Pulmonary artery endothelial cell (primary cell): ENCODE measurements around the gene TMEM178B. TPM values are rescaled to one million over a fixed set of nuclear protein-coding genes. Genes with fewer than 3 reads are reported as not detected.

Experiments used
- DNase-seq: peaks from one replicate; pipeline ENCODE4 v3.0.0-alpha.2; 2011; ENCODE audit warnings: low read depth, low spot score
- total RNA-seq: library from RNA; depleted of rRNA; stranded (reverse); fragments of >200 nt; gene quantifications from 2 replicates; pipeline ENCODE4 v1.2.3, GENCODE V29; 2014

Gene TMEM178B
- total RNA-seq, 1 donor from 2014 or later = not detected

DNA sequence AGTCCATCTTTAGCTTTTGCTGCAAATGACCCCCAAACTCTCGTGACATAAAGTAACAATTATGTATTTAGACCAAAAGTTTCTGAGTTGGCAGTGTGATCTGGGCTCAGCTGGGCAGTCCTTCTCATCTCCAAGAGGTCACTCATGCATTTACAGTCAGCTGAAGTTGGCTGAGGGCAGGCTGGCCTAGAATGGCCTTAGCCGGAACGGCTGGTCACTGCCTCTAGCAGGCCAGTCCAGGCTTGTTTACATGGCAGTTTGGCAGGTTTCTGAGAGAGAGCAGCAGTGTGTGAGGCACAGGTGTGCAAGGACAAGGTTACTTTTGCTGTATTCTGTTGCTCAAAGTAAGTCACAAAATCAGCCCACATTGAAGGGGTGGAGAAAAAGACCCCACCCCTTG lies 277.3 kb downstream of the TMEM178B start:
- DNase-seq = no peak

DNA sequence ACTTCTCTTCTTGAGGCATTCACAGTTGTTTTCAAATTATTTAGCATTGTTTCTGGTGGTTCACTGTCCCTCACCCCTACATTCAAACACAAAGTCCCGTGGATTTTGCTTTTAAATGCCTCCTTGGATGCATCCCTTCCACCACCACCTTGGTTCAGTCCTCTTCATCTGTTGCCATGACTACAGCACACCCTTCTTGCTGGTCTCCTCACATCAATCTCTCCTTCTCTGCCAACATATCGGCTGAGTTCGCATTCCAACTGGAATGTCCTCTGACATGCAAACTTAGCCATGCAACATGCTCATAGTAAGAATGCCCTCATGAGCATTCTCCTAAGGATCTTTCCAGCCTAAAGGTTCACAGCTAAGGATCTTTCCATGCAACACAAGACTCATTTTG lies 279.1 kb downstream of the TMEM178B start:
- no peak for DNase-seq

DNA sequence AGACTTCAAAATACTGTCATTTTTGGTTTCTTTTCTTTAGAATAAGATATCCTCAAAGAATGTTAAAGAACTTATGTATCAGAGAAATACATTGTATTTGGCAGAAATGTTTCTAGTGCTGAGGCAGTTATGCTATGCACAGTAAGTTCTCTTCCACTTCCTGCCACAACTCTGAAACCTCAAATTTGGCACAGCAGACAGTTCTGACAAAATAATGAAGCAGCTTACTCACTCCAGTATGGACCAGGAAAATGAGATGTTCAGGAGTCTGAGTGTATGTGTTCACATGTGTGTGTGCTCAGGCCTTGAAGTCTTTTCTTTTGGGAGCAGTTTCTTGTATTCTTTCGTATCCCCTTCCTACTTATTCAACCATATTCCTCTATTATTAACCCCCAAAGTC lies 280.4 kb downstream of the TMEM178B start:
- DNase-seq = no peak

DNA sequence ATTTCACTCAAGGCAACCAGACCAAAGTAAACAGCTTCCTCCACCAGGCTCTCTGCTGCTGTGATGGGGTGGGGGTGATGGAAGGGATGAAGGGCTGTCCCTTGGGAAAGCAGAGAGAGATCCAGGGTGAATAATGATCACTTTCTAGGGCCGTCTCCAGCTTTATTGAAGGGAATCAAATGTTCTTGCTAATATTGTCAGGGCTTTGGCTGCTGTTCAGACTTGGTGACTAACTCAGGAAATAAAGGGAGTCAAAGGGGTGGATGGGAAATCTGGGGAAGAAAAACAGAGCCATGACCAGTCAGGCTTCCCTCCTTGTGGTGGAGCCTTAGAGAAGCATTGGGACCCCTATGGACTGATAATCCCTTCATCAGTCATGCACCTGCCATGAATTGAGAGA lies 281.2 kb downstream of the TMEM178B start:
- DNase-seq = no peak

DNA sequence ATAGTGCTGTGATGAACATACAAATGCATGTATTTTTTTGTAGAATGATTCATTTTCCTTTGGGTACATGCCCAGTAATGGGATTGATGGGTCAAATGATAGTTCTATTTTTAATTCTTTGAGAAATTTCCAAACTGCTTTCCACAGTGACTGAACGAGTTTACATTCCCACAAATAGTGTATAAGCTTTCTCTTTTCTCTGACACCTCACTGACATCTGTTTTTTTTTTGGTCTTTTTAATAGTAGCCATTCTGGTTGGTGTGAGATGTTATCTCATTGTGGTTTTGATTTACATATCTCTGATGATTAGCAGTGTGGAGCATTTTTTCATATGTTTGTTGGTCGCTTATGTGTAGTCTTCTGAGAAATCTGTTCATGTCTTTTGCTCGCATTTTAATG lies 282.3 kb downstream of the TMEM178B start:
- DNase-seq = no peak

DNA sequence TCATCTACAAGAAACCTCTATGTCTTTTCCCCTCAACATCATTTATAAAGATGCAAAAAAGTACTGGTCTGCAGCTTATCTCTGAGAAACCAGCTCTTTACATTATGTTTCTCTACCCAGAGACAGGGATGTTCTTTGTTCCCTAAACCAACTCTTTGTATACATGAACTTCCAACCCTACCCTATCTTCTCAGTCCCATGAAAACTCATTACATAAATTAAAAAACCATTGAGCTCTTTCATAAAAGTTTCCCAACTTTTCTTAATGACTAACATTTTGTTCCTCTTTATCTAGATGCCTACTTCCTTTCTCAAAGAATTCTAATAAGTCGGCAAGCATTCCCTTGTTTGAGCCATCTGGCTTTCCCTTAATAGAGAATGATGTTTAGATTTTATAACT lies 284.5 kb downstream of the TMEM178B start:
- no peak for DNase-seq

DNA sequence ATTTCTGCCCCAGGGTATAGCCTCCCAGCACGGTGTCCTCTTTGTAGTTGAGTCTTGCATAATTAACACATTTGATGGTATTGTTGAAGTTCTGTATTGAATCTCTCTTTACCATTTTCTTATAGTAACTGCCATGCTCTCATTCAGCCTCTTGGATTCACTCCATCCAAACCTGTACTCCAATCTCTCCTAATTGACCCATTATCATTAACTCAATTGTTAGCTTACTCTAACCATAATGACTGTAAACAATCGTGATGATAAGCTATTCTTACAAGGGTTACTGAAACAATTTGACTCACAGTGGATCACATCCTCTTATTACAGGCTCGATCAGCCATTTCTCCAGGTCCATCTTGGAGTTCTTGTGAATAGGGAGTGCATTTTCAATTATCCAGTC lies 285.4 kb downstream of the TMEM178B start:
- DNase-seq = no peak

DNA sequence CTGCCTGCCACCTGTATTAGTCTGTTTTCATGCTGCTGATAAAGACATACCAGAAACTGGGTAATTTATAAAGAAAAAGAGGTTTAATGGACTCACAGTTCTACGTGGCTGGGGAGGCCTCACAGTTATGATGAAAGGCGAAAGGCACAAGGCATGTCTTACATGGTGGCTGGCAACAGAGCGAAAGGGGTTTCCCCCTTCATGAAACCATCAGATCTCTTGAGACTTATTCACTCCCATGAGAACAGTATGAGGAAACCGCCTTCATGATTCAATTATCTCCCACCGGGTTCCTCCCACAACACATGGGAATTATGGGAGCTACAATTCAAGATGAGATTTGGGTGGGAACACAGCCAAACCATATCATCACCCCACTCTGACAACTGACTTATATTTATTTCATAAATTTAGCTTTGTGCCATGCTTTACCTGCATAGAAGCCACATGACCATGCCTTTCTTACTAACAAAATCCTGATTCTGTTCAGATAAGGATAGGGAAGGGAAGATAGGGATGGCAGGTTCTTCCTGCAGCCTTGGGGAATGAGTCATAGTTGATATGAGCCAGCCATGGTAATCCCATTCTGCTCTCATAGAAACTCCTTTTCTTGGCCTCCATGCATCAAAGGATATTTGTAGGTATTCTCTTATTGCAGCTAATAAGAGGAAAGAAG lies 286.0 kb downstream of the TMEM178B start:
- no peak for DNase-seq

DNA sequence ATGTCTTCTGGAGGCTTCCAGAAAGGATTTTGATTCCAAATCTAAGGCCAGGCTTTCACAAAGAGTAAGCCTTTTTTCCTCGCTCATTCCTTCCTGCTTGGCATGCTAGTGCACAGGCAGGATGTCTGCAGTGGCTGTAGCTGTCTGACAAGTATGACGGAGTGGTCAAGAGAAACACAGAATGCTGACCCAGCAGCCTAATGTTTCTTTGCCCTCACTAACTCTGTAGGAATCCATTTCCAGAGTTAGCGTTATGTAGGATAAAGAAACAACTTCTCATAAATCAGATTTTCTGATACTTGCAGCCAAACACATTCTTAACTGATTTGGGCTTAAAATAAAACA lies 286.5 kb downstream of the TMEM178B start:
- DNase-seq = no peak

DNA sequence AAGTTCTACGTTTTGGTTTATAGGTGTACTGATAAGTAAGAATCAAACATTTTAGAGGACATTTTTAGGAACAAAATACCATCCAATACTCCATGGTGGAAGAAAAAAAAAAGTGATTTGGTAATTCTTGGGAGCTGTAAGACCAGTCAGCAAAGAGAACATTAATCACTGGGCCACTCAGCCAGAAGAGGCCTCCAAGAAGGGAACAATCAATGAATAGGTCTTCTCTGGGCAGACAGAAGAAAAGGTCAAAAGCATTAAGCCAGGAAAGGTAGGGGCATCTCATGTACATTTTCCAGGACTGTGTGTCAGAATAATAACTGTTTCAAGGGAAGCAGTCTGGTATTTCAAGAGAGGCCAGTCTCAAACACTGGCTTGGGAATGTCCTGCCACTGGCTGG lies 286.9 kb downstream of the TMEM178B start:
- no peak for DNase-seq

DNA sequence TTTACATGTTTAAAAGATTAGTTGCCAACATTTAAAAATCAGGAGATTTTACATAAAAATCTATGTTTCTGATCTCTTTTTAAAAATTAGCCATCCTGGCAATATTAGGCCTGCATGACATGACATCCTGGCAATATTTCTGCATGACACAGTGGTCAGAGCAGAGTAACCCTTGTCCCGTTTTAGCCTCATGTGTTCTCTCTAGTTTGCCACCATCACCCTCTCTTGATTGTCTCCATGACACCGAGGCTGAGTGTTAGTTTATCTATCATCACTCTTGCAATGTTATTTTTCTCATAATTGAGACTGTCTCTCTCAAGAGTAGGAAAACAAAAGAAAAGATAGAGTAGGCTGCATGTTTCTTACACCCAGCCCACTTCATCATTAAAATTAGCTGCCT lies 287.6 kb downstream of the TMEM178B start:
- DNase-seq = no peak

DNA sequence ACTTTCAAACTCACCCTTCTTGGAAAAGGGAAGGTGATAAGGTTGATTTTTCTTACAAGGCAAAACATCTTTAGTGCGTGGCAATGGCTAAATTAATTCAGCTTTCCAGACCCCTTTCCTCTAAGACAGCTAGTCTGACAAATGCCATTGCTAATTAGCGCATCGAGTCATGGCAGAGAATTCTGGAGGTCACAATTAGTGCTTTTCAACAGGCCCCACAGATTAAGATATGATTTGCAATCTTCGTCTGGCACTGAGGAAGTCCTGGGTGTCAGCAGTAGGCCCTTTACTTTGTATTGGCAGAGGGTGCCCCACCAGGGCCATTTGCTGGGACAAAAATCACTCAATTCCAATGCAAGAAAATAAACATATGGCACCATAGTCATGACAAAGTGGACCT lies 288.1 kb downstream of the TMEM178B start:
- DNase-seq = no peak

DNA sequence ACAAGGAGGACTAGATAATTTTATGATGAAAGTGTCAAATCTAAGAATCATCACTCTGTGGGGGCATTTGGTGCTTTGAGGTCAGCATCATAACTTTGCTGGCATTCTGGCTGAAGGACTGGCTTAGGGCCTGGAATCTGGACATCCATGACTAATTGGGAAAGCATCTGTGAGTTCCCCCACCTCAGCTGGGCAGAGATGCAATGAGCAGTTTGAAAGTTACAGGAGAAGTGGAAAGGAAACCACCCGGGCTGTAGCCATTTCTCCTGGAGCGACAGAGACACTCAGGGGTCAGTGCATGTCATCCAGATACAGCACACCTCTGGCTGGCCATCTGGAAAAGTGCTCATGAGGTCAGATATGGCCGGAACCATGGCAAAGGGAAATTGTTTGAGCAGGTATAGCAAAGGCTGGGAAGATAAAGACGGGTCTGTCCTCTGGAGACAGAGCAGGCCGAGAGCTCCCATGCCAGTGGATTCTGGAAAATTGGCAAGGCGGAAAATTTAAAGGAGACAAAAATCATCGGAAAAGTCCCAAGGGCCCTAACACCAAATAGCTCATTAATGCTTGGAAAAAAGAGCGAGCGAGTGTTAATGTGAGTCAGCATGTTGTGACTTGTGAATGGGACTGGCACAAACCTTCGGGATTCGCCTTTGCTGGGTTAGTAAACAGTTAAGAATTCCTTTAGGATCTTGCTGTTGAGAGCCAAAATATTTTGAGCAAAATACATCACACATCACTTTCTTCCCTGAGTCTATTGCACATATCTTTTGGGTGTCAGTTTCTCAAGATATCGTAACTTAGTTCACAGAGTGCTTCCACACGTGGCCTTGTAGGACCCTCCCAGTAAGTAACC lies 288.9 kb downstream of the TMEM178B start:
- no peak for DNase-seq

DNA sequence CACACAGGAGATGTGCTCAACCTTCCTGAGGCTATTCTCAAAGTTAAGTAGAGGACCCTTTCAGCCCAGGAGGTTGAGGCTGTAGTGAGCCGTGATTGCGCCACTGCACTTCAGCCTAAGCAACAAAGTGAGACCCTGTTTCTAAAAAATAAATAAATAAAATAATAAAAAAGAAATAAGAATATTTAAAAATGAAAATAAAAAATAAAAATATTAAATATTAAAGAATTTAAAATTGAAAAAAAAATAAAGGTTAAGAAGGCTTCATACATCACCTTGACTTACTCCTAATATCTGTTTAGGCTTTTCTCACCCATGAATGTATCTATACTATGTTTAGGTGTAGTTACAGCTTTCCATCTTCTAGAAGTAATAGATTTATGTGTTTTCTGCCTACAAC lies 289.9 kb downstream of the TMEM178B start:
- no peak for DNase-seq

DNA sequence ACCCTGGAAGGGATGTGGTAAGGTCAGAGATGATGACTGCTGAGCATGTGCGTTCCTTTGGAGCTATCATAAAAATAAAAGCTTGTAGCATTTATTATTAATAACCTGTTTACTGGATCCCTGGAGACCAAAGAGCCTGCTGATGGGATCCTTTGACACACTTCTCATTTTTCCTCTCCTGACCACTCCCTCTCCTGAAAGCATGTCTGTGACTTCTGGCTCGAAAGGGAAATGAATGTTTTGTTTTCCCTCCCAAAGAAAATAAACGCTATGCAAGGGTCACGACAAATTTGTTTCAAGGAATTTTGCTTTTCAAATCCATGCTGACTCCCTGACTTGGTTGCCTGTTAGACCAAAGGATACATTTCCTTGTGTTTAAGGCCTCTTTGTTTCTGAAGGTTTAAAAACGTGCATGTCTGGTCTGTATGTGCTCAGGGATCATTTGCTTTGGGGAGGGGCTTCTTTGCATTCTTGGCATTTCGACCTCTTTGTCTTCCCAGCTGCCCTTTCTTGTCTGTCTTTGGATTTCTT lies 292.3 kb downstream of the TMEM178B start:
- no peak for DNase-seq

DNA sequence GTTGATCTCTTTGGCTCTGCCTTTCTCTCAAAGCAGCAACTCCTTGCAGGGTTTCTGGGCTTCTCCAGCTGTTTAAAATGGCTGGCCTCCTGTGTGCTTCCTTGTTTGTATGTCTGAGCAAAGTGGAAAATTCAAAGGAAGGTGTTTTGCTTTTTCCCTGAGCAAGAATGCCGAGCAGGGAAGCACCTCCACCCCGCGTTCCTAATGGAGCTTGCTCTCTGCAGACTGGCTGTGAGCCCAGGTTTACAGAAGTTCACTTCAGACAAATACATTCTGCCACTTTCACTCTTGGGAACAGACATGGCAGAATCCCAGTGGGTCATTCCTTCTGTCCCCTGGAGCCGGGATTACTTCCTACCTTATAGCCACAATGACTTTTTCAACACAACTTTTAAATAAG lies 295.6 kb downstream of the TMEM178B start:
- no peak for DNase-seq

DNA sequence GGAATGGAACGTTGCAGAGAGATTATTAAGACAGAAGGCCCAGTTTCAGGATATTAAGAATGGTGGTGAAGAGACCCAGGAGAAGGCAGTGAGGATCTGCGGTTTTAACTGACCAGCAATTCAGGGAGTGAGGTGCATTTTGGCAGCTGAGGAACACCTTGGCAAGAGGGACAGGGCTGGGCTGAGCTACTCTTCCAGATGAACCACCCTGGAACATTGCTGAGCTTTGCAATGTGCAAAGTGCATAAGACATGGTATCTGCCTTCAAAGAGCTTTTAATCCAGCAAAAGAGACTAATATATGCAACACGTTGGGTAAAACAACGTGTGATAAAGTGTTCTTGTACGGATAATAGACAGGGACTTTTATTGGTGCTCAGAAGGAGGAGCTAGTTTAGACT lies 296.3 kb downstream of the TMEM178B start:
- no peak for DNase-seq

DNA sequence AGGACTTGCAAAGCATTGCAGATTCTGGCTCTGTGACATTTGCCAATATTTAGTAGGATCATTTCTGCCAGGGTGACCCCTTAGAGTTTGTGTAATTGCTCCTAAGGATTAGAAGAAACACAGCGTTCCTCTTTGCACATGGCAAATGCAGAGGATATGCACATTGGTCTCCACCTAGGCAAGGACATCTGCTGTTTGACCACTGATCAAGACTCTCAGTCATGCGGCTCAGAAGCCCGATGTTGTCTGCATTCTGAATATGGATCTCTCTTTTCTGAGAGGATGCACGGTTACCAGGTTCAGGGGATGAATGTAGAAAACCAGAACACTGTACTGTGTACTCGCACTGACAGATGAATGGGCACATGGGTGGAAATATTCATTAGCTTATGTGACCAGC lies 296.8 kb downstream of the TMEM178B start:
- no peak for DNase-seq

DNA sequence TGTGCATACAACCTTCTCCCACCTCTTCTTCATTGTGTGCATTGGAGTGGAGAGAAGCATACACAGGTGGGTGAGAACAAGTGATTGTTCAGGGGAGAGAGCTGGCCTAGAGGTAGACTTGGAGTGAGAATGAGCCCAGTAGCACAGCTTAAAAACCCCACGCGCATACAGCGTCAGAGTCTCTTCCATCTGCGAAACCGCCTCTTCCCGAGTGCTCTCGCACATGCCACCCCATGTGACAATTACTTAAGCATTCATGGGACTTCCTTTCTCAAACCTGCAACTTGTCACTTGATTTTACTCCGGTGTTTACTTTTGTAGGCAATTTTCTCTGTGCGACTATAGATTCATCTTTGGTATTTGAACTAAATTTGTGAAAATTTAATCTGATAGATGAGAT lies 300.6 kb downstream of the TMEM178B start:
- DNase-seq = no peak

DNA sequence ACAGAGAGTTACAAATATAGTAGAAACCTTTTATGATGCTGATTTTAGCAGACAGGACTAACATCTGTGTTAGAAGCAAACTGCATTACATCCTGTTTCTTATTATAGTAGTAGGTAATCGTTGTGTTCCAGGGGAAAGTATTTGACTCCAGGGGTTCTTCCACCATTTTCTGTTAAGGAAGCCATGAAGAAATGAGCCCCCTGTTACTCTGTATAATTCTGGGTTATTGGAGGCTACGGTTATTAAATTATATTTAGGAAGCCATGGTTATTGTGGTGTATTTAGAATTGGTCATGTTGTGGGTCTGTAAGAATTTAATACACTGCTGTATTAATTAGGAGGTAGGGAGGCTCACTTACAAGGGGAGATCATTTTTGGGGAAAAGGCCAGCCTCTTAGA lies 301.6 kb downstream of the TMEM178B start:
- no peak for DNase-seq

DNA sequence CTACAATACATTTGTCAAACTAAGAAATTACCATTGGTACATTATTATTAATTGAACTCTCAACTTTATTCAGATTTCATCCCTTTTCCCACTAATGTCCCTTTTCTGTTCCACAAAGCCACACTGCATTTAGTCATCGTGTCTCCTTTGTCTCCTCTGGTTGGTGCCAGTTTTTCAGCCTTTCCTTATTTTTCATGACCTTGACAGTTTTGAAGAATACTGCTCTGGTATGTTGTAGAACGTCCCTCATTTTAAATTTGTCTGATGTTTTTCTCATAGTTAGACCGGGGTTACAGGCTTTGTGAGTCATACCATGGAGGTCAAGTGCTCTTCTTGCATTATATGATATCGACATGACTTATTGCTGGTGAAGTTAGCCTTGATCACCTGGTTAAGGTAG lies 304.0 kb downstream of the TMEM178B start:
- no peak for DNase-seq

DNA sequence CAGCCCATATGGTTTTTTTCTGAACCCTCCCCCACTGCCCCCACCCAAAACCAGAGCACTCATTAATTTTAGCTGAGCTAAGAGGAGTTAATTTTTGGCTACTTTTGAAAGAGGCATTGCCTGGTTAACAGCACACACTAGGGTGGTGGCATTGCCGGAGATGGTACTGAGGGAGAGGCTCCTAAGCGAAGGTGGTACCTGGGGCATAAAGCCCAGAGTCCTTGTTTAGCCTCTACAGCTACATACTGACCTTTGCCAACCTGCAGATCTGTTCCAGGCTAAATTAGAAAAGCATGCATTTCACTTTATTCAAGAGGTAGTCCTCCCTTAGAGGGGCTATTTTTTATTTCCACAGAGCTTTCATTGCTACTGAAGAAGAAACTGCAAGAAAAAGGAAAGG lies 304.5 kb downstream of the TMEM178B start:
- no peak for DNase-seq
